Activated T-cell treated with anti-CD3 and anti-CD28 coated beads, Interleukin-2, amount 50 U/mL, for 72 hours (primary cell): Measurements from ENCODE around the gene SLC45A1. TPM values are rescaled to one million over a fixed set of nuclear protein-coding genes. Genes with fewer than 3 reads are reported as not detected.
A peak's percentile ranks its signal among the peaks of the same experiment; 100 is the strongest.
"Not testable (repeated sequence)": the region's sequence is repeated elsewhere in the genome, so short reads cannot be mapped to it uniquely, and the experiment has no call there.

Experiments used
- ATAC-seq, 2 donors: fragments of 150-1000 bp; cut with Tn5 transposase; replicated peaks in 1 of 2; 2 replicates each; pipeline ENCODE4 v1.10.0; 2021; ENCODE audit warnings: moderate library complexity in 2 of 2, mild to moderate bottlenecking in 1 of 2
- DNase-seq, 2 donors: peaks; one replicate each; pipeline ENCODE4 v3.0.0; 2021 to 2022; ENCODE audit warnings: mixed read lengths in 1 of 2
- H3K27ac Mint-ChIP-seq: one replicate; pipeline ENCODE4 v1.8.0; 2022; ENCODE audit warnings: mild to moderate bottlenecking, moderate library complexity, mixed read lengths
- H3K27me3 Mint-ChIP-seq: one replicate; pipeline ENCODE4 v1.8.0; 2022; ENCODE audit warnings: low read depth, mixed read lengths
- H3K36me3 Mint-ChIP-seq, 2 donors: one replicate each; pipeline ENCODE4 v1.8.0; 2022; ENCODE audit warnings: mixed read lengths in 2 of 2, mild to moderate bottlenecking in 1 of 2; ENCODE audit not compliant: insufficient read depth in 2 of 2
- H3K4me1 Mint-ChIP-seq: one replicate; pipeline ENCODE4 v1.8.0; 2022; ENCODE audit warnings: low read depth, mixed read lengths
- H3K4me3 Mint-ChIP-seq, 2 donors: one replicate each; pipeline ENCODE4 v1.8.0; 2022; ENCODE audit warnings: mild to moderate bottlenecking in 2 of 2, mixed read lengths in 2 of 2, moderate library complexity in 2 of 2
- H3K9me3 Mint-ChIP-seq, 2 donors: one replicate each; pipeline ENCODE4 v1.8.0; 2022; ENCODE audit warnings: mixed read lengths in 2 of 2
- total RNA-seq, 2 donors: library from RNA; stranded (reverse); gene quantifications; one replicate each; pipeline ENCODE4 v1.2.3, GENCODE V29; 2022

The SLC45A1 gene
- total RNA-seq, 2 donors from 2014 or later: 0.48 to 0.81 TPM

DNA sequence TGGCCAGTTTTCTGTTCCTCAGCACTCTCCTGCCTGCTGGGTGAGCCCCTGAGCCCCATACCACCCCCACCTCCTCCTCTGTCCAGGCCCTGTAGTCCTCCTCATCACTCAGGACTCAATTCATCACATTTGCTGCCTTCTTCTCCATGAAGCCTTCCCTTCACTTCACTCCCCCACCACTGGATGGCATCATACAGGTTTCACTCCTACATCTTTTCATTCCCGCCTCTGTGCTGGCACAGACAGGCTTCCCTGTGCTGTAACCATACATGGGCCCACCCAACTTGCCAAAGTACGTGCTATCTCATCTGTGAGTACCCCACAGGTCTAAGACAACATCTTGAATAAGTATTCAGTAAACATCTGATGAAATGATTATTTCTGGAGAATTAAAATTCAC, 56.9 kb downstream of the SLC45A1 start:
- DNase-seq (no peak), ATAC-seq (peak in 1 of 2 donors; percentile 17)
- Mint-ChIP-seq H3K9me3 (no peaks in the 10 kb centered on the region), H3K4me3 (no peak overlapping the region), H3K36me3 (no peaks in the 10 kb centered on the region), H3K27ac (peak overlapping the region; percentile 3), H3K27me3 (no peaks in the 10 kb centered on the region), H3K4me1 (peaks cover 44% of the 10 kb centered on the region)

GRCh38 chr1:8376358-8376840, 58.5 kb downstream of the SLC45A1 start:
- ATAC-seq (no peak), DNase-seq (no peak)
- Mint-ChIP-seq H3K27ac (peak overlapping the region; percentile 9), H3K4me3 (no peak overlapping the region), H3K36me3 (peaks cover 0 to 5% of the 10 kb centered on the region in 2 donors), H3K27me3 (no peaks in the 10 kb centered on the region), H3K4me1 (peaks cover 46% of the 10 kb centered on the region), H3K9me3 (no peaks in the 10 kb centered on the region)

DNA sequence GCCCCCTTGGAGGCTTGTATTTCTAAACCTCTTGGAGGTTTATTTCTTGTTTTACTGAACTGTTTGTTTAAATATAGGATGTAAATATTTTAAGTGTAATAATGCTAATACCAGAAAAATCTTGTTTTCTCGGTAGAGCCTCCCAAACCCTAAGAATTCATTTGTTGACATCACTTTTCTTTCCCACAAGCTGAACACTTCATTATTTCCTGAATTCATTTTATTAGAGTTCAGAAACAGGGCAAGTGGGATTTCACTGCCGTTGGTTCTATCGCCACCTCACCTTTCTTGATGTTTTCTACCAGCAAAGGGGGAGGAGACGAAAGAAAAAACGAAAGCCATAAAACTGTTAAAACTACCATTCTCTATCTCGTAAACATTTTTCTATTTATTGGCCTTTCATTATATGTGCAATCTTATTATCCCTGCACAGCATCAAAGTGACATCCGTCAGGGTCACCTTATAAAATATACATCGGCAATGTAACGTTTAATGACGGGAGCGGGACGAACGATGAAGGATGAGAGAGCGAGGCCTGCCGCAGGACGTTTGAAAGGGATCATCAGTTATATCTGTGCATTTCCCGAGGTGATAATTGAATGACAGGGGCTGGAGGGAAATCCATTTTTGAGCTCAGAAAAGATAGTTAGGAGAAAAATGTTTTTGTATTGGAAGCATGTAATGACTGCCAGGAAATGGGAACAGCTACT, 59.5 kb downstream of the SLC45A1 start:
- peaks cover 48% of the 10 kb centered on the region for H3K4me1 Mint-ChIP-seq
- H3K27me3 Mint-ChIP-seq: no peaks in the 10 kb centered on the region
- peaks cover 0 to 5% of the 10 kb centered on the region in 2 donors for H3K36me3 Mint-ChIP-seq
- no peak for ATAC-seq
- H3K27ac Mint-ChIP-seq: no peak overlapping the region
- DNase-seq: no peak
- H3K9me3 Mint-ChIP-seq: no peaks in the 10 kb centered on the region
- H3K4me3 Mint-ChIP-seq: no peak overlapping the region

GRCh38 chr1:8378178-8378577, 60.3 kb downstream of the SLC45A1 start:
- DNase-seq: no peak
- H3K27me3 Mint-ChIP-seq: no peaks in the 10 kb centered on the region
- no peak overlapping the region for H3K4me3 Mint-ChIP-seq
- H3K4me1 Mint-ChIP-seq: peaks cover 55% of the 10 kb centered on the region
- ATAC-seq: no peak
- H3K36me3 Mint-ChIP-seq: peaks cover 3 to 5% of the 10 kb centered on the region in 2 donors
- H3K27ac Mint-ChIP-seq: peak overlapping the region; percentile 2
- H3K9me3 Mint-ChIP-seq: no peaks in the 10 kb centered on the region

DNA sequence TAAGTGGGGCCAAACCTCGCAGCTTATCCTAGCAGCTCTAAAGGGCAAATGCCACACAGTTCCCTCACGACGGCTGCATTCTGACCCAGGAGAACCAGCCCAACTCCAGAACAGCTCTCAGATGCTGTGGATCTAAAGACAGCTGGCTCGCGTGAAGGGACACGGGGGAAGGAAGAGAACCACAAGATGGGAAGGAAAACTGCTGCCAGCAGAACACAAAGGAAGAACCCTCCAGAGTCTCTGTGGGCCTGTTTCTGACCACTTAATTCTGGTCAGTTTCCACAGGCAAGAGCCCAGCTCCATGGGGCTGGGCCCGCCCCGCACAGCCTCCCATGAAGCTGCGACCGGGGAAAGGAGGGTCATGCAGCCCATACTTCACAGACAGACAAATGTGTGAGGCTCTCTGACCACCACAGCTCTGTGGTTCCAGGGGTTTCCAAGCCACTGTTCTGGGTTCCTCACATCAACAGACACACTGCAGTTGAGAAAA, 61.1 kb downstream of the SLC45A1 start:
- peaks cover 60% of the 10 kb centered on the region for H3K4me1 Mint-ChIP-seq
- no peaks in the 10 kb centered on the region for H3K9me3 Mint-ChIP-seq
- DNase-seq (no peak), ATAC-seq (no peak)
- no peak overlapping the region for H3K4me3 Mint-ChIP-seq
- no peak overlapping the region for H3K27ac Mint-ChIP-seq
- H3K27me3 Mint-ChIP-seq: no peaks in the 10 kb centered on the region
- peaks cover 3 to 5% of the 10 kb centered on the region in 2 donors for H3K36me3 Mint-ChIP-seq

DNA sequence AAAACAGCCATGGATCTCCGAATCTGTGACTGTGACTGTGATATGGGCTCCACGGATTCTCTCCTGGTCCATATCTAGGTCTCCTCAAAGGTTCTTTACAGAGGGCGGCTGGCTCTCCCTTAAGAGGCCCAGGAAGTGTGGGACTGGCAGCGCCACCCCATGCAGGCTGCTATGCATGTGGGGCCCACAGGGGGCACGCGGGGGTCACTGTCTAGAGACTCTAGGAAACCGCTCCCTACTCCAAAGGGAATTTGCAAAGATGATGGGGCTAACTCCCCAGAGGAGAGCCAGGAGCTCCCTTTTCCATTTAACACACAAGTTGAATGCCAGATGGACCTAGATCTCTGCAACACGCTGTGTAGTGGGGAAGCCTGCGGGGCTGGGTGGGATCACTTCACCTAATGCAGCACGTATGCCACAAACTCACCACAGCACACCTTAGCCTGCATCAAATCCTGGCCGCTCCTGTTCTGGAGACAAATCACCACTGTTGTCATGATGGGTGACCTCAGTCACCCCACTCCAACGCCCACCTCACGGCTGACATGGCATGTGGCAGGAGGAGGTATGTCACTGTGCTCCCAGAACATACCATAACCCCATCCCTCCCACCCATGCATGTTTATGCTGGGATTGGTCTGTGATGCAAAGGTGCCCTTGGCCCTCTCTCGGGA, 61.7 kb downstream of the SLC45A1 start:
- H3K4me1 Mint-ChIP-seq: peaks cover 65% of the 10 kb centered on the region
- no peaks in the 10 kb centered on the region for H3K27me3 Mint-ChIP-seq
- H3K27ac Mint-ChIP-seq: no peak overlapping the region
- no peak for DNase-seq
- peaks cover 3 to 5% of the 10 kb centered on the region in 2 donors for H3K36me3 Mint-ChIP-seq
- H3K9me3 Mint-ChIP-seq: no peaks in the 10 kb centered on the region
- ATAC-seq: no peak
- H3K4me3 Mint-ChIP-seq: no peak overlapping the region

DNA sequence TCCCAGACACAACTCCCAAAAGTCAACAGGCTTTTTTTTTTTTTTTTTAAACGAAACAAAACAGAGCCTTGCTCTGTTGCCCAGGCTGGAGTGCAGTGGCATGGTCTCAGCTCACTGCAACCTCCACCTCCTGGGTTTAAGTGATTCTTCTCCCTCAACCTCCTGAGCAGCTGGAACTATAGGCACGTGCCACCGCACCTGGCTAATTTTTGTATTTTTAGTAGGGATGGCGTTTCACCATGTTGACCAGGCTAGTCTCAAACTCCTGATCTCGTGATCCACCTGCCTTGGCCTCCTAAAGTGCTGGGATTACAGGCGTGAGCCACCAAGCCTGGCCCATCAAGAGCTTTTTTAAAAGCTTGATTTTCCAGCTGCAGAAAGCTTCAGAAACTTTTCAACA, 62.4 kb downstream of the SLC45A1 start:
- H3K4me1 Mint-ChIP-seq: peaks cover 66% of the 10 kb centered on the region
- not testable (repeated sequence) for H3K36me3 Mint-ChIP-seq, H3K4me3 Mint-ChIP-seq, ATAC-seq, DNase-seq, H3K27ac Mint-ChIP-seq, H3K9me3 Mint-ChIP-seq, H3K27me3 Mint-ChIP-seq

GRCh38 chr1:8381618-8382017, 63.7 kb downstream of the SLC45A1 start:
- no peak for DNase-seq
- no peaks in the 10 kb centered on the region for H3K27me3 Mint-ChIP-seq
- no peaks in the 10 kb centered on the region for H3K9me3 Mint-ChIP-seq
- H3K27ac Mint-ChIP-seq: no peak overlapping the region
- H3K4me3 Mint-ChIP-seq: no peak overlapping the region
- H3K36me3 Mint-ChIP-seq: peaks cover 3 to 5% of the 10 kb centered on the region in 2 donors
- H3K4me1 Mint-ChIP-seq: peaks cover 69% of the 10 kb centered on the region
- no peak for ATAC-seq

DNA sequence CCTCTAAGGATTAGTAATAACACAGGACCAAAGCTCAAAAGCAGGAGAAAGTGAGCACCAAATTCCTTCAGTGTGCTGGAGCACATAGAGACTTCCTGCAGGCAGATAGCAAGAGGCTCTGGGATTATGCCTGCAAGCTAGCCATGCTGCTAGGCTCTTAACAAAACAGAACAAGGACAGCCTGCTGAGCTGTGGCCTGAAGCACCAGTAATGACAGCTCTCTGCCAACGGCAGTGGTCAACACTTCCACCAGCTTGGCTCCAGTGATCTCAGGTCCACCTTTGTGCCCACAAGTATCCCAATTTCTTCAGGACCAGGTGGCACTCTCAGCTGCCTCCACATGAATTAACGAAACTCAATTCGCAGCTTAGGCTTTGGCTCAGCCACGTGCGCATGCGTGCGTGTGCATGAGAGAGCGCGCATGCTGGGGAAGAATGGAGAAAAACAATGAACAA, 64.2 kb downstream of the SLC45A1 start:
- no peaks in the 10 kb centered on the region for H3K27me3 Mint-ChIP-seq

GRCh38 chr1:8382608-8383505, 64.9 kb downstream of the SLC45A1 start:
- peak overlapping the region; percentile 60 to 64 for H3K4me3 Mint-ChIP-seq
- H3K27ac Mint-ChIP-seq: peak overlapping the region; percentile 30
- peaks cover 72% of the 10 kb centered on the region for H3K4me1 Mint-ChIP-seq
- DNase-seq (no peak), ATAC-seq (no peak)
- no peaks in the 10 kb centered on the region for H3K27me3 Mint-ChIP-seq
- H3K9me3 Mint-ChIP-seq: no peaks in the 10 kb centered on the region
- H3K36me3 Mint-ChIP-seq: peaks cover 3 to 5% of the 10 kb centered on the region in 2 donors

More for the DNA sequence above, 64.2 kb downstream of the SLC45A1 start:
- DNase-seq (no peak), ATAC-seq (no peak)
- Mint-ChIP-seq H3K36me3 (peaks cover 3 to 5% of the 10 kb centered on the region in 2 donors), H3K4me3 (no peak overlapping the region), H3K27ac (no peak overlapping the region), H3K9me3 (no peaks in the 10 kb centered on the region), H3K4me1 (peaks cover 74% of the 10 kb centered on the region)

DNA sequence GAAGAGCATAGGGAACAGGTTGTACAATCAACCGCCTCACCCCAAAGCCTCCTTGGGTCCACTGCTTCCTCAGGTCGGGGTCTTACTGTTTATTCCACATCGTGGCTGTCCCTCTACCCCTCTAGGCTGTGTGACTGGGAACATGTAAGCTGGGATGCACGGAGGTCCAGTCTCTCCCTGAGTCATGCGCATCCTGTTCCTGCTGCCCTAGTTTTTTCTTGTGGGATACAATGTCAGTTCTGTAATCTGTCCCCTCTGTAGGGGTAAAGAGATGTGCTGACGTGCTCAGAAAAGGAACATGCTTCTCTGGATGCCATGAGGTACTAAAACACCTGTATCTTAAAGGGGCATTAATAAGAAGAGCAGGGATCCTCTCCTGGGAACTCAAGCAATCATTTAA, 66.2 kb downstream of the SLC45A1 start:
- Mint-ChIP-seq H3K4me1 (peaks cover 66% of the 10 kb centered on the region), H3K4me3 (peak overlapping the region in 1 of 2 donors; percentile 34), H3K27ac (peak overlapping the region; percentile 78), H3K9me3 (no peaks in the 10 kb centered on the region), H3K36me3 (peaks cover 3 to 5% of the 10 kb centered on the region in 2 donors), H3K27me3 (no peaks in the 10 kb centered on the region)
- DNase-seq: no peak
- ATAC-seq: no peak

DNA sequence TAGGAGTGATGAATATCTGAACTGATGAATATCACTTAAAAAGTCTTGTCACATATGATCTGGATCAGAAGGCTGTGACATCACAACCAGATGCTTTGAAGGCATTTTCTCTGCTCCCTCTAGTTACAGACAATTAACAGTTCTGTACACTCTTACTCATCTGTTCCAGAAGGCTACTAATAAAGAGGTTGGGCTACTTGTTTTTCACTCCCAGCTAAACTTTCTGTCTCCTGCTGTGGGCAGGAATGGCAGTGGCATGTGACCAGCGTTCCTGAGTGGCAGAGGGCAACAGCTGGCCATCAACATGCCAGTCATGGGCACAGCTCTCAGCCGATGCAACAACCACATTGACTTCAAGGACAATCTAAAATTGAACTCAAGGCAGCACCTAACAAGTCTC, 66.7 kb downstream of the SLC45A1 start:
- no peaks in the 10 kb centered on the region for H3K27me3 Mint-ChIP-seq
- H3K4me1 Mint-ChIP-seq: peaks cover 71% of the 10 kb centered on the region
- ATAC-seq (peak in 1 of 2 donors; percentile 32), DNase-seq (no peak)
- H3K27ac Mint-ChIP-seq: peak overlapping the region; percentile 42
- H3K9me3 Mint-ChIP-seq: no peaks in the 10 kb centered on the region
- peaks cover 3 to 5% of the 10 kb centered on the region in 2 donors for H3K36me3 Mint-ChIP-seq
- H3K4me3 Mint-ChIP-seq: no peak overlapping the region
